GM12872 (cell line): Measurements from ENCODE around the gene TECTA.

ENCODE experiments used
- CTCF ChIP-seq: IDR thresholded peaks from 3 replicates; pipeline ENCODE4 v1.5.1; 2011; ENCODE audit warnings: low read depth, mild to moderate bottlenecking, low read length, moderate library complexity; ENCODE audit not compliant: insufficient read depth

The TECTA gene

GRCh38 chr11:121154486-121155314 is 53.7 kb downstream of the TECTA start:
- no peak for TF ChIP-seq CTCF

GRCh38 chr11:121157756-121158155 is 56.7 kb downstream of the TECTA start:
- no peak for TF ChIP-seq CTCF

GRCh38 chr11:121159741-121160140 is 58.7 kb downstream of the TECTA start:
- TF ChIP-seq CTCF, result no peak

GRCh38 chr11:121161349-121161917 is 60.4 kb downstream of the TECTA start:
- no peak for TF ChIP-seq CTCF

GRCh38 chr11:121163658-121164308 is 62.7 kb downstream of the TECTA start:
- no peak for TF ChIP-seq CTCF

GRCh38 chr11:121179306-121179705 is 78.3 kb downstream of the TECTA start:
- TF ChIP-seq CTCF, result no peak

GRCh38 chr11:121180183-121180582 is 79.1 kb downstream of the TECTA start:
- TF ChIP-seq CTCF, result no peak
